Stimulated activated CD8-positive, alpha-beta memory T cell treated with anti-CD3 and anti-CD28 coated beads, Interleukin-7, amount 100 ng/mL, for 1 hour (primary cell): ENCODE data around the gene PANX1.
"Not testable (repeated sequence)": the region's sequence is repeated elsewhere in the genome, so short reads cannot be mapped to it uniquely, and the experiment has no call there.

Experiments used
- DNase-seq, 2 donors: peaks; one replicate each; pipeline ENCODE4 v3.0.0-alpha.2; 2020; ENCODE audit warnings: low read depth in 2 of 2

PANX1 gene

GRCh38 chr11:94128746-94129511, at the start of gene PANX1:
Gene PANX1, plus strand, starts transcription at chr11:94128841. Its CDS starts 472 bp downstream, at chr11:94129313.
- DNase-seq = peak; percentile 38 to 55

- DNase-seq = no peak
Measured at GRCh38 chr11:94084164-94084563, 44.5 kb upstream of the PANX1 start.

- no peak for DNase-seq
Measured at GRCh38 chr11:94088906-94089305, 39.7 kb upstream of the PANX1 start.

GRCh38 chr11:94089341-94089740, 39.3 kb upstream of the PANX1 start:
- DNase-seq = no peak

- DNase-seq = no peak
Measured at GRCh38 chr11:94090401-94090800, 38.2 kb upstream of the PANX1 start.

DNA sequence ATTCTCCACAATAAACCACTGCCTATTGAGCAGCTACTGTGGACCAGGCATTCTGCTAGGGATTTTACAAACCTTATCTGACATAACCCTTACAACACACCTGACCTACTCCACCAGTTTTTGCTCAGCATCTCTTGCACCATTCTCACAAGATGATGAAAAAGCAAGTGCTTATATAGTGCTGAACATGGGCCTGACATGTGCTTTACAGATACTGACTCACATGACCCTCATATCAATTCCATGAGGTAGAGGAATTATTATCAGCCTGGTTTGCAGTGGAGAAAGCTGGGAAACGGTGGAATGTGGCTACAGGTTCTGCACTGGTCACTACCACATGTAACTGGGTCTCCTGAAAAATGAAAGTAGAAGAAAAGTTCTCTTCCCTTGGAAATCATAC, 37.5 kb upstream of the PANX1 start:
- DNase-seq = no peak

DNA sequence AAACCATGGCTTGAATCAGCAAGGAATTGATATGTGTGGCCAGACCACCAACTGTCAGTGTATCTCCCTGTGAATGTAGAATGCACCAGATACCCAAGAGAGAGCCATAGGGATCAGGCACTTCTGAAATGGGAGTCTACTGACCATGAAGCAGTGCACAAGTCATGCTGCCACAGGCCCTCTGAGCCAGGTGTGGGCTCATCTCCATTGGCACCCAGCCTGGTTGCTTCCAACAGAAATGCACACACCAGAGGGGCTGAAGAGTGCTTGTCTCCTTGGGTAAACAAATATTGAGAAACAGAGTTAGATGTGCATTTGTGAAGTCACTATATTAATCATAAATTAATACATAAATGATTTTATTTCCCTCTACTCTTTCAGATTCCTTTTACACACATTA, 28.4 kb upstream of the PANX1 start:
- DNase-seq = no peak

GRCh38 chr11:94103471-94103870, 25.2 kb upstream of the PANX1 start:
- no peak for DNase-seq

- DNase-seq = no peak
Measured at GRCh38 chr11:94104734-94105133, 23.9 kb upstream of the PANX1 start.

GRCh38 chr11:94106716-94107115, 21.9 kb upstream of the PANX1 start:
- no peak for DNase-seq

DNA sequence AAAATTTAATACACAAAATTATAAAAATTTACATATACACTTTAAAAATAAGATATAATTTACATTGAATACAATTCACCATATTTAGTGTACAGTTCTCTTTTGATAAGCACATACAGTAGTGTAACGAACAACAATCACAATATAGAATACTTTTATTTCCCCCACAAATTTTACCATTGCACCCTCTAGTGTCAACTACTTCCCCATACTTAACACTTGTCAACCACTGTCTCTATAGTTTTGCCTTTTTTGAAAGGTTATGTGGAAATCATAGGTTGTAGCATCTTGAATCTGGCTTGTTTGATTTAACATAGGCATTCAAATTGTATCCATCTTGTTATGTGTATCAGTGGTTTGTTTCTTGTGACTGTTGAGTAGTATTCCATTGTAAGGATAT, 21.3 kb upstream of the PANX1 start:
- no peak for DNase-seq

DNA sequence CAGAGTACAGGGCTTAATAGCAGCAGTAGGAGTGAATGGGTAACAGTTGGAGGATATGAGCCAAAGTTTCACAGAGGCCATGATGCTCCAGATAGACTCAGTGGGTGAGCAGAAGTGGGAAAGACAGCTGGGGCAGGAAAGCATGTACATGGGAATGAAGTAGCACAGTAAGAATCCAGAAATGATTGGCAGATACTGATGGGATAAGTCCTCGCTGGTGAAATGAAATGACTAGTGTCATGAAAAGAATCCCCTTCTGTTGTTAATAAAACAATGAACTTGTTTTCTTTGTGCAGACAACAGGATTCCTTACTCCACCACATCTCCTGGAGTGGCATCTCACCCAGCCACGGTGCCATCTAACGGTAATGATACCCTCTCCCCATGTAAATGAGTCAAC, 17.4 kb upstream of the PANX1 start:
- DNase-seq = no peak

- DNase-seq = no peak
Measured at GRCh38 chr11:94111660-94112059, 17.0 kb upstream of the PANX1 start.

DNA sequence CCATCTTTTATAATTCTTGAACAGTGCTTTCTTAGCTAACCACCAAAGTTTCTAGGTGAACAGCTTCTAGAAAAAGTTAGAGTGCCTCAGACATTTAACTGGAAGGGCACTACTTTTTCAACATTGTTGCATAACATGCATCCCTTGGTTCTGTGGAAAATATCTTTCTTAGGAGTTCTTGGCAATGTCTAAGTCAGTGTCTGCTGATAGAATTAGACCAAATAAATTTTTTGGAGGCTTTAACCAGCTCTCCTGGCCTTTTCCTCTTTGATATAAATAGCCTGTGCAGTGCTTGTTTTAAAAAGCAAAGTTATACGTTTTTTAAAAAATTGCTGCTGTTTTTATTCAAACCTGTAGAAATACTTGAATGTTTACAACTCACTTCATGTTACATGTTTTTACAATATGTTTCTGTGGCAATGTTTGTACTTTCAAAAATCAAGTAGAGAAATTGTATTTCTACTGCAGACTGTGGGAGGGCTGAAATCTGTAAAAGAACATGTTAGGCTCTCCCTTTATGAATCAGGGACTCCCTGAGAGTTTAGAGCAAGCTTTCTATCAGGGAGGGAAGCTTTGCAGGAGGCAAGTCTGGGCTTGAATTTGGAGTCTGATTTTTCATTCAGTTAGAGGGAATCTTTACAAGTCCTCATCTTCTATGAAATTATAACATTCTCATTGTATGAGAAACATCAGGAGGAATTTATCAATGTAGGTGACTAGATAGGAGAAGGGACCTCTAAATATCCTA, 16.3 kb upstream of the PANX1 start:
- no peak for DNase-seq

DNA sequence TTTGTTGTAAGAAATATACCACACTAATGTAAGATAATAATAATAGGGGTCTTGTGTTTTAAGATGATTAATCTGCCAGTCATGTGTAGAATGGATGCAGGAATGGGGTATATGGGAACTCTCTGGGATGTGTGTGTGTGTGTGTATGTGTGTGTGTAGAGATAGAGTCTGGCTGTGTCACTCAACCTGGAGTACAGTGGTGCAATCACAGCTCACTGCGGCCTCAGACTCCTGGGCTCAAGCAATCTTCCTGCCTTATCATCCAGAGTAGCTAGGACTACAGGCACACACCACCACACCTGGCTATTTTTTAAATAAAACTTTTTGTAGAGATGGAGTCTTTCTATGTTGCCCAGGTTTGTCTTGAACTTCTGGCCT, 11.5 kb upstream of the PANX1 start:
- DNase-seq = no peak

DNA sequence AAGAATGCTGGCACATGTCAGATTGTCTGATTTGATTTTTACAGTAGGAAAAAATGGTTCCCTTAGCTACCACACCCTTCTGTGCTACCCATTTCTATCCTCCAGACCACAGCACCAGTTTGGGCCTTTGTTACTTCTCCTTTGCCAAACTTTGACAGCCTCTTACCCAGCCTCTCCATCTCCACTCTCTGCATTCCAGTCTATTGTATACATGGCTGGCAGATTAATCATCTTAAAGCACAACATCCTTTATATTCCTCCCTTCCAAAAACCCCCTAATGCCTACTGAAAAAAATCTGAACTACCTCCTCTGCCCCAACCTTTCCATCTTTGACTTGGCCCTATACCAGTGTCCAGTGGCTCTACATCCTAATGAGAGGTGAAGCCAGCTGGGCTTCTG, 10.8 kb upstream of the PANX1 start:
- no peak for DNase-seq

- not testable (repeated sequence) for DNase-seq
Measured at GRCh38 chr11:94119676-94120075, 9.0 kb upstream of the PANX1 start.

DNA sequence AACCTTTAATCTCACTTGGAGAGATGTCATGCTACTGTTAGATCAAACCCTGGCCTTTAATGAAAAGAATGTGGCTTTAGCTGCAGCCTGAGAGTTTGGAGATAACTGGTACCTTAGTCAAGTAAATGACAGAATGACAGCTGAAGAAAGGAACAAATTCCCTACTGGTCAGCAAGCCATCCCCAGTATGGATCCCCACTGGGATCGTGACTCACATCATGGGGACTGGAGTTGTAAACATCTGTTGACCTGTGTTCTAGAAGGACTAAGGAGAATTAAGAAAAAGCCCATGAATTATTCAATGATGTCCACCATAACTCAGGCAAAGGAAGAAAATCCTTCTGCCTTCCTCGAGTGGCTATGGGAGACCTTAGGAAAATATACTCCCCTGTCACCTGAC, 8.1 kb upstream of the PANX1 start:
- DNase-seq = not testable (repeated sequence)

- no peak for DNase-seq
Measured at GRCh38 chr11:94120946-94121345, 7.7 kb upstream of the PANX1 start.

- no peak for DNase-seq
Measured at GRCh38 chr11:94125407-94126115, 3.1 kb upstream of the PANX1 start.

DNA sequence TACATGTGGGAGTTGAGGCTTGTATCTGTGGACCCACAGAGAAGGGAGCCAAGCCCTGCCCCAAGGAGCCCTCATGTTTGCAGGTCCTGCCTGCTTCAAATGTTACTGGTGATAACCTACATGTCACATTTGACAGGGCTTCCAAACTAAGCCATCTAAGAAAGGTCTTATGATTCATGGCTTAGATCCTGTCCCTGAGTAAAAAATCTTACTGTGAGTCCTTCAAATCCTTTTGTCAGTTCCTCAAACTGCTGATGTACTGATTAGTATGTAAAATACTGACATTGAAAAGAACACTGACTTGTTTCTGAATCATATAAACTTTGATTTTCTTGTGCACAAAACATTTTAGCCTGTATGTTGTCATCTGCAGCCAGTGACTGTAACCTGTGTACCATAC, 1.0 kb upstream of the PANX1 start:
- DNase-seq = no peak

- peak in 1 of 2 donors; percentile 17 for DNase-seq
Measured at GRCh38 chr11:94128291-94128745, 323 bp upstream of the PANX1 start.
